GM12878 (cell line): ENCODE measurements around the gene MEF2D. TPM values are rescaled to one million over a fixed set of nuclear protein-coding genes. Genes with fewer than 3 reads are reported as not detected.

Experiments
- ATAC-seq: fragments of 200-7000 bp; cut with Tn5 transposase; 3 replicates; pipeline ENCODE4 v1.9.1; 2020; ENCODE audit warnings: mild to moderate bottlenecking, moderate library complexity
- BruUV-seq: library from RNA; stranded (reverse); fragments of 400-500 nt; replicated peaks from 2 replicates; lab custom pipeline; 2021; lab: Mats Ljungman, UMichigan
- CTCF ChIA-PET: fragments of 300-600 bp; sonication (Branson Sonifier 250); formaldehyde crosslinking; extraction: SDS; loops from one replicate; lab custom pipeline; 2021; ENCODE audit warnings: inconsistent platforms; lab: Yijun Ruan, JAX
- POLR2A ChIA-PET: fragments of 350-600 bp; formaldehyde crosslinking; extraction: SDS; loops from one replicate; lab custom pipeline; 2021; ENCODE audit warnings: inconsistent platforms; lab: Charles Lee
- RAD21 ChIA-PET: fragments of 300-600 bp; sonication (Branson Sonifier 250); formaldehyde crosslinking; loops from one replicate; lab custom pipeline; 2023; ENCODE audit warnings: antibody characterized with exemption; ENCODE audit not compliant: unreplicated experiment; lab: Charles Lee
- SMC1A ChIA-PET: fragments of 300-600 bp; sonication (Branson Sonifier 250); formaldehyde crosslinking; loops from one replicate; lab custom pipeline; 2023; ENCODE audit not compliant: unreplicated experiment, uncharacterized antibody; lab: Charles Lee
- DNase-seq: peaks from one replicate; pipeline ENCODE4 v3.0.0-alpha.2; 2011; ENCODE audit warnings: low read depth, low spot score
- FAIRE-seq: peaks from 3 replicates; lab custom pipeline; 2011; peaks lifted over from hg19 to GRCh38; lab: Jason Lieb, UNC
- H2AFZ ChIP-seq: 2 replicates; pipeline ENCODE4 v1.6.0; 2011; ENCODE audit warnings: low read depth, low read length, control low read depth; ENCODE audit not compliant: control insufficient read depth
- H3K27ac ChIP-seq: 2 replicates; pipeline ENCODE4 v1.5.1; 2011; ENCODE audit warnings: control low read depth; ENCODE audit not compliant: control insufficient read depth, insufficient read depth
- H3K27me3 ChIP-seq, 2 experiments: replicated peaks in 1 of 2; 2 replicates each; pipeline versions ENCODE4 v1.6.0 to v1.6.1; 2011; ENCODE audit warnings: low read length in 1 of 2; ENCODE audit not compliant: control insufficient read depth in 2 of 2, insufficient read depth in 2 of 2
- H3K36me3 ChIP-seq, 2 experiments: 2 replicates each; pipeline ENCODE4 v1.5.1; 2011; ENCODE audit warnings: low read length in 1 of 2; ENCODE audit not compliant: control insufficient read depth in 2 of 2, insufficient read depth in 2 of 2
- H3K4me1 ChIP-seq: 2 replicates; pipeline ENCODE4 v1.6.1; 2011; ENCODE audit warnings: mild to moderate bottlenecking, low read length, moderate library complexity, mixed read lengths; ENCODE audit not compliant: control insufficient read depth, insufficient read depth
- H3K4me2 ChIP-seq: 2 replicates; pipeline ENCODE4 v1.6.0; 2011; ENCODE audit warnings: control low read depth; ENCODE audit not compliant: control insufficient read depth, insufficient read depth
- H3K4me3 ChIP-seq: fragments of 200-600 bp; sonication (generic); 2 replicates; pipeline ENCODE4 v1.5.1; 2016
- H3K79me2 ChIP-seq: 2 replicates; pipeline ENCODE4 v1.6.0; 2011; ENCODE audit warnings: low read length; ENCODE audit not compliant: control insufficient read depth, insufficient read depth
- H3K9ac ChIP-seq: 2 replicates; pipeline ENCODE4 v1.8.0; 2011; ENCODE audit warnings: low read length, control low read depth, mixed read lengths; ENCODE audit not compliant: control insufficient read depth, insufficient read depth
- H3K9me3 ChIP-seq: replicated peaks from 3 replicates; pipeline ENCODE4 v1.5.1; 2011; ENCODE audit warnings: mild to moderate bottlenecking, low read length; ENCODE audit not compliant: control insufficient read depth, insufficient read depth
- H4K20me1 ChIP-seq: 2 replicates; pipeline ENCODE4 v1.6.0; 2011; ENCODE audit not compliant: control insufficient read depth, insufficient read depth
- CEBPZ ChIP-seq: fragments of 150-350 bp; IDR thresholded peaks from 2 replicates; pipeline ENCODE4 v1.6.1; 2016; ENCODE audit warnings: low read depth, low read length
- HDGF ChIP-seq: fragments of 450-650 bp; IDR thresholded peaks from 2 replicates; pipeline ENCODE4 v1.6.1; 2016; ENCODE audit warnings: antibody characterized with exemption
- IKZF1 ChIP-seq: fragments of 450-650 bp; conservative IDR thresholded peaks from 2 replicates; pipeline ENCODE4 v1.6.1; 2017; ENCODE audit warnings: antibody characterized with exemption, mild to moderate bottlenecking
- KAT2A ChIP-seq: conservative IDR thresholded peaks from 2 replicates; pipeline ENCODE4 v1.6.1; 2011; ENCODE audit warnings: low read depth, low read length; ENCODE audit not compliant: control insufficient read depth
- NBN ChIP-seq: fragments of 450-650 bp; IDR thresholded peaks from 2 replicates; pipeline ENCODE4 v1.6.1; 2016
- NR2C1 ChIP-seq: fragments of 450-650 bp; IDR thresholded peaks from 2 replicates; pipeline ENCODE4 v1.6.1; 2017; ENCODE audit warnings: antibody characterized with exemption, mild to moderate bottlenecking, moderate library complexity
- POLR2A ChIP-seq: IDR thresholded peaks from 2 replicates; pipeline ENCODE4 v1.6.1; 2011; ENCODE audit warnings: low read depth, mild to moderate bottlenecking, low read length
- POLR2AphosphoS2 ChIP-seq: IDR thresholded peaks from 2 replicates; pipeline ENCODE4 v1.6.1; 2011; ENCODE audit warnings: low read depth, mild to moderate bottlenecking, low read length, improper control_type of control experiment, moderate library complexity
- POLR2AphosphoS5 ChIP-seq: IDR thresholded peaks from 2 replicates; pipeline ENCODE4 v1.6.1; 2011; ENCODE audit warnings: mild to moderate bottlenecking, low read length, inconsistent platforms
- POU2F2 ChIP-seq: IDR thresholded peaks from 3 replicates; pipeline ENCODE4 v1.6.1; 2011; ENCODE audit warnings: low read depth, mild to moderate bottlenecking, low read length, borderline replicate concordance
- RAD51 ChIP-seq: fragments of 450-650 bp; IDR thresholded peaks from 2 replicates; pipeline ENCODE4 v1.6.1; 2016; ENCODE audit warnings: moderate library complexity, mild to moderate bottlenecking, inconsistent platforms
- RFX5 ChIP-seq: IDR thresholded peaks from 2 replicates; pipeline ENCODE4 v1.6.1; 2011; ENCODE audit warnings: low read depth, low read length, improper control_type of control experiment
- SMAD5 ChIP-seq: IDR thresholded peaks from 2 replicates; pipeline ENCODE4 v1.6.1; 2016; ENCODE audit warnings: antibody characterized with exemption, low read depth
- TCF3 ChIP-seq: IDR thresholded peaks from 2 replicates; pipeline ENCODE4 v1.6.1; 2012; ENCODE audit warnings: low read depth, mild to moderate bottlenecking, low read length, borderline replicate concordance; ENCODE audit not compliant: insufficient read depth
- WGBS: methylation state at CpG from one replicate; pipeline ENCODE4 v1.1.6; 2016; ENCODE audit warnings: low lambda C conversion rate; ENCODE audit not compliant: insufficient replicate concordance, insufficient coverage; ENCODE audit errors: missing lambda C conversion rate; 5-methylcytosine and 5-hydroxymethylcytosine counted together
- in situ Hi-C: fragments of 300-500 bp; cut with MboI; formaldehyde crosslinking; loops from 9 replicates; pipeline ENCODE4 v1.14.3; 2018; ENCODE audit warnings: mixed read lengths
- intact Hi-C: fragments of 100-400 bp; cut with micrococcal nuclease; formaldehyde crosslinking; loops from one replicate; pipeline ENCODE4 v1.14.2; 2022; ENCODE audit not compliant: unreplicated experiment
- polyA plus RNA-seq, 11 experiments: library from polyadenylated mRNA; depleted of rRNA in 4 of 11; unstranded in 6 of 11; stranded (reverse) in 5 of 11; fragments of >200 nt; fragmentation: Nextera tagmentation in 4 of 11; fragmentation: Illumina TruSeq in 1 of 11; extraction: Ambion mirVana in 4 of 11; extraction: Trizol in 1 of 11; gene quantifications; 1 replicate in 1 of 11; 2 replicates in 10 of 11; pipeline versions ENCODE4 v1.2.1 to v1.2.3, GENCODE V29; 2011 to 2016; ENCODE audit warnings: inconsistent platforms in 2 of 11, missing spikeins in 2 of 11, low read depth in 1 of 11
- total RNA-seq, 4 experiments: library from RNA; depleted of rRNA in 3 of 4; stranded (reverse); fragments of >200 nt in 3 of 4; fragmentation: Illumina TruSeq in 1 of 4; extraction: Trizol in 1 of 4; gene quantifications; 2 replicates each; pipeline versions ENCODE4 v1.2.1 to v1.2.3, GENCODE V29; 2013 to 2021

Gene MEF2D
- total and polyA plus RNA-seq, 10 of the 15 experiments (the other 5 are each of a cell fraction or from before 2014, with no cell fraction given): 0.61 to 53.0 (median 15.2) TPM

- Histone ChIP-seq H3K27ac (no peak overlapping the region), H3K4me2 (no peak overlapping the region), H3K9ac (no peak overlapping the region), H2AFZ (no peak overlapping the region), H4K20me1 (no peaks in the 10 kb centered on the region), H3K4me1 (peaks cover 21% of the 10 kb centered on the region), H3K4me3 (no peak overlapping the region), H3K9me3 (no peaks in the 10 kb centered on the region), H3K27me3 (no peaks in the 10 kb centered on the region), H3K79me2 (no peaks in the 10 kb centered on the region), H3K36me3 (no peaks in the 10 kb centered on the region; a peak in 2 of 4 replicates)
- intact Hi-C loops: no loop called here
- POLR2A ChIA-PET: no interaction called here
- no TSS peak for BruUV-seq
- no peak for TF ChIP-seq IKZF1
- TF ChIP-seq SMAD5: no peak
- no peak for TF ChIP-seq NR2C1
- no peak for TF ChIP-seq TCF3
- no peak for TF ChIP-seq POLR2A
- TF ChIP-seq POLR2AphosphoS5: no peak
- no peak for TF ChIP-seq NBN
- no peak for TF ChIP-seq KAT2A
- SMC1A ChIA-PET: interaction anchor here (1.3 kb wide), 1 partner anchor 103 kb away, joined by 3 read pairs; no protein-coding TSS in a partner anchor
- ATAC-seq: no peak
- no peak for FAIRE-seq
- RAD21 ChIA-PET: interaction anchor here (0.8 kb wide), 1 partner anchor 28 kb away, joined by 3 read pairs; no protein-coding TSS in a partner anchor
- no peak for DNase-seq
- in situ Hi-C loops: no loop called here
- CTCF ChIA-PET: interaction anchor here (1.0 to 1.6 kb wide), 3 partner anchors 49 to 143 kb away, joined by 3 to 8 read pairs (median 6); no protein-coding TSS in a partner anchor
- 77% methylated on average over 8 of the region's 8 CpGs for WGBS
Measured at GRCh38 chr1:156528875-156529425, 28.4 kb upstream of the MEF2D start.

GRCh38 chr1:156528231-156528630 is 27.7 kb upstream of the MEF2D start:
- CTCF ChIA-PET: interaction anchor here (1.0 to 1.6 kb wide), 3 partner anchors 48 to 143 kb away, joined by 3 to 6 read pairs (median 4); no protein-coding TSS in a partner anchor
- DNase-seq: no peak
- no peaks in the 10 kb centered on the region for H3K36me3 ChIP-seq
- H3K4me2 ChIP-seq: no peak overlapping the region
- H2AFZ ChIP-seq: no peak overlapping the region
- WGBS: 95% methylated on average over 5 of the region's 5 CpGs
- H3K27me3 ChIP-seq: no peaks in the 10 kb centered on the region
- in situ Hi-C loops: no loop called here
- H4K20me1 ChIP-seq: no peaks in the 10 kb centered on the region
- H3K27ac ChIP-seq: no peak overlapping the region
- POLR2A ChIA-PET: interaction anchor here (1.1 kb wide), 1 partner anchor 44 kb away, joined by 4 read pairs; no protein-coding TSS in a partner anchor
- intact Hi-C loops: no loop called here
- RAD21 ChIA-PET: interaction anchor here (0.8 kb wide), 1 partner anchor 27 kb away, joined by 3 read pairs; no protein-coding TSS in a partner anchor
- FAIRE-seq: no peak
- H3K9me3 ChIP-seq: no peaks in the 10 kb centered on the region
- no TSS peak for BruUV-seq
- no peak for ATAC-seq
- H3K4me1 ChIP-seq: peaks cover 24% of the 10 kb centered on the region
- no peak overlapping the region for H3K4me3 ChIP-seq
- H3K9ac ChIP-seq: no peak overlapping the region
- no peaks in the 10 kb centered on the region for H3K79me2 ChIP-seq
- SMC1A ChIA-PET: interaction anchor here (1.3 to 1.4 kb wide), 2 partner anchors 11 to 102 kb away, joined by 3 read pairs; no protein-coding TSS in a partner anchor
- TF ChIP-seq POU2F2: no peak
- no peak for TF ChIP-seq RAD51
- TF ChIP-seq POLR2A: no peak
- TF ChIP-seq RFX5: no peak
- no peak for TF ChIP-seq POLR2AphosphoS2
- no peak for TF ChIP-seq HDGF
- no peak for TF ChIP-seq CEBPZ
